IPS-20b (cell line): Measurements from ENCODE around the gene TNPO3.
"Not testable (repeated sequence)": the region's sequence is repeated elsewhere in the genome, so short reads cannot be mapped to it uniquely, and the experiment has no call there.

Source experiments
- H3K27ac ChIP-seq: one replicate; pipeline ENCODE4 v1.5.1; 2013; ENCODE audit warnings: low read length
- H3K27me3 ChIP-seq: 2 replicates; pipeline ENCODE4 v1.6.1; 2013; ENCODE audit warnings: mild to moderate bottlenecking, low read length, inconsistent platforms; ENCODE audit not compliant: insufficient read depth
- H3K36me3 ChIP-seq: 2 replicates; pipeline ENCODE4 v1.6.1; 2013; ENCODE audit warnings: low read depth, mild to moderate bottlenecking, inconsistent platforms, low read length, moderate library complexity; ENCODE audit not compliant: insufficient read depth
- H3K4me1 ChIP-seq: 2 replicates; pipeline ENCODE4 v1.6.1; 2013; ENCODE audit warnings: mild to moderate bottlenecking, control low read depth, inconsistent platforms, low read length, moderate library complexity; ENCODE audit not compliant: insufficient read depth
- H3K4me3 ChIP-seq: 2 replicates; pipeline ENCODE4 v1.5.1; 2013; ENCODE audit warnings: mild to moderate bottlenecking, low read length, inconsistent platforms
- H3K9ac ChIP-seq: 2 replicates; pipeline ENCODE4 v1.6.1; 2013; ENCODE audit warnings: low read depth, mild to moderate bottlenecking, inconsistent platforms, low read length, moderate library complexity
- H3K9me3 ChIP-seq: 2 replicates; pipeline ENCODE4 v1.6.1; 2013; ENCODE audit warnings: mild to moderate bottlenecking, low read depth, low read length, inconsistent platforms; ENCODE audit not compliant: insufficient read depth

TNPO3 gene

GRCh38 chr7:129012641-129013040, 42.3 kb downstream of the TNPO3 start:
- no peaks in the 10 kb centered on the region for H3K9me3 ChIP-seq
- H3K4me3 ChIP-seq = no peak overlapping the region
- H3K4me1 ChIP-seq = no peaks in the 10 kb centered on the region
- H3K9ac ChIP-seq = no peak overlapping the region
- peaks cover 81% of the 10 kb centered on the region for H3K36me3 ChIP-seq
- no peak overlapping the region for H3K27ac ChIP-seq
- H3K27me3 ChIP-seq = no peaks in the 10 kb centered on the region

DNA sequence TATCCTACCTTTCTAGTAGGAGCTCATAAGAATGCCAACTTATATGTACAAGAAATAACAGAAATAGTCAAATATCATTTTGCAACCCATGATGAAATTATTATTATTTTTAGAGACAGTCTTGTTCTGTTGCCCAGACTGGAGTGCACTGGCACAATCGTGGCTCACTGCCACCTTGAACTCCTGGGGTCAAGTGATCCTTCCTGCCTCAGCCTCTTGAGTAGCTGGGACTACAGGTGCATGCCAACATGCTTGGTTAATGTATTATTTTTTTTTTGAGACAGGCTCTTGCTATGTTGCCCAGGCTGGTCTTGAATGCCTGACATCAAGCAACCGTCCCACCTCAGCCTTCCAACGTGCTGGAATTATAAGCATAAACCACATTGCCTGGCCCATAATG, 44.8 kb downstream of the TNPO3 start:
- H3K4me3 ChIP-seq = no peak overlapping the region
- H3K27me3 ChIP-seq = no peaks in the 10 kb centered on the region
- no peaks in the 10 kb centered on the region for H3K4me1 ChIP-seq
- H3K27ac ChIP-seq = no peak overlapping the region
- no peak overlapping the region for H3K9ac ChIP-seq
- peaks cover 79% of the 10 kb centered on the region for H3K36me3 ChIP-seq
- H3K9me3 ChIP-seq = no peaks in the 10 kb centered on the region

DNA sequence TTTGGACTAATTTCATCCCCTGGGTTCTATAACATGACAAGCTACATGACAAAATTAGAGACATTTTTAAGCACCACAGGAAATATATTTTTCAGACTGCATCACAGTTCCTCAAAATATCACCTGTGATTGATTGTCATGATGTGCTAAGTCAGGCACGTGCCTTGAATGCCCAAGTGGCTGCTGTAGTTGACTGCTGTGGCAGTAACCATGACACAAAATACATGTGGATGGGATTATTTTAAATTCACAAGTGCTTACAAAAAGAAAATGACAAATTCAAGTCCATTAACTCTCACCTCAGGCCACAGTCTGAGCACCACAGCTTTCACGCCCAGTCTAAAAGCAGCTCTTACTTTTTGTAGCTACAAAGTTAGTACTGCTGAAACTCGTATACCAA, 45.5 kb downstream of the TNPO3 start:
- H3K4me1 ChIP-seq = no peaks in the 10 kb centered on the region
- no peaks in the 10 kb centered on the region for H3K27me3 ChIP-seq
- peaks cover 78% of the 10 kb centered on the region for H3K36me3 ChIP-seq
- H3K9ac ChIP-seq = no peak overlapping the region
- no peak overlapping the region for H3K4me3 ChIP-seq
- H3K9me3 ChIP-seq = no peaks in the 10 kb centered on the region
- H3K27ac ChIP-seq = no peak overlapping the region

DNA sequence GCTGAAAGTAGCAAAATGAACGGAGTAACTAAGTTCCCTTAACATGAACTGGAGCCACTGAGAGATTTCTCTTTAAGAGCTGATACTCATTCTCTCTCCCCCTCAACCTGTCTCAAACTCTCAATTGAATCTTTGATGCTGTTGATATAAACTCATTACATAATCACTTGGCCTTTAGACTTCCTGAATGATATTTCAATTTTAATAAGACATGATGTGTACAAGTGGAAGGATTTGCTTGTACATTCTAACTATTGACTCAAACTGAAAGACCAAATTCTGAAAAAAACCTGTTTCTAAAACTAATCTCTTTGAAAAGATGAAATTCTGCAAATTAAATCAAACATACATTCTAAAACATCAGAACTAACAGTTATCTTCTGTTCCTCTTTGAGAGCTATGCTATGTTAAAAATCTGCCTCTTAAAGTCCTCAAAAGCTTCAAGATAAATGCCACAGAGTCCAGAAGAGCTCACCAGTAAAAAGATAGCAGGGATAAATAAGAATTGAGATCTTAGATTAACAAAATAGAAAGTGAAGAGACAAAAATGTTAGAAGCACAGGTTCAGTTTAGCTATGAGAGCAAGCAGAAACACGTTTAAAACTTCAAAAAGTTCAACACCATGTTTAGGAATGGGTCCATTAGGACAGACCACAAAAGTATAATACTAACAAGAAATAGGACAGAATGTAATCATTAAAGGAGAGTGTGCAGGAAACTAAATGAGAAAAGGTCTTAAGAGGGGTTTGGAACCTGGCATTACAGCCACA, 46.1 kb downstream of the TNPO3 start:
- H3K27ac ChIP-seq = no peak overlapping the region
- H3K9me3 ChIP-seq = no peaks in the 10 kb centered on the region
- no peaks in the 10 kb centered on the region for H3K27me3 ChIP-seq
- no peak overlapping the region for H3K4me3 ChIP-seq
- H3K4me1 ChIP-seq = no peaks in the 10 kb centered on the region
- no peak overlapping the region for H3K9ac ChIP-seq
- H3K36me3 ChIP-seq = peaks cover 78% of the 10 kb centered on the region

DNA sequence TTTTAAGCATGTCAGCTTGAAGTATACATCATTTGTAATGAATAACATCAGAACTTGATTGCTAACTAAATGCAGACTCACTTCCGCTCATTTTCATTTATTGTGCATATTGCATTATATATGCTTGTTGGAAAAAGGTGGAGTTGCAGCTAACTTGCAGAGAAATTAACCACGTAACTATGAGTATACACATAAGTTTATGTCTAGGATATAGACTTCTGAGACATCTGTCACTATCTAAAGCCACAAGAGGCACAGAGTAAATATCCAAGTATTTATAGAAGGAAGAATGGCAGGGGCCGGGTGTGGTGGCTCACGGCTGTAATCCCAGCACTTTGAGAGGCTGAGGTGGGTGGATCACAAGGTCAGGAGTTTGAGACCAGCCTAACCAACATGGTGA, 47.3 kb downstream of the TNPO3 start:
- no peaks in the 10 kb centered on the region for H3K27me3 ChIP-seq
- no peak overlapping the region for H3K9ac ChIP-seq
- no peaks in the 10 kb centered on the region for H3K4me1 ChIP-seq
- peaks cover 75% of the 10 kb centered on the region for H3K36me3 ChIP-seq
- H3K27ac ChIP-seq = no peak overlapping the region
- no peaks in the 10 kb centered on the region for H3K9me3 ChIP-seq
- H3K4me3 ChIP-seq = no peak overlapping the region

DNA sequence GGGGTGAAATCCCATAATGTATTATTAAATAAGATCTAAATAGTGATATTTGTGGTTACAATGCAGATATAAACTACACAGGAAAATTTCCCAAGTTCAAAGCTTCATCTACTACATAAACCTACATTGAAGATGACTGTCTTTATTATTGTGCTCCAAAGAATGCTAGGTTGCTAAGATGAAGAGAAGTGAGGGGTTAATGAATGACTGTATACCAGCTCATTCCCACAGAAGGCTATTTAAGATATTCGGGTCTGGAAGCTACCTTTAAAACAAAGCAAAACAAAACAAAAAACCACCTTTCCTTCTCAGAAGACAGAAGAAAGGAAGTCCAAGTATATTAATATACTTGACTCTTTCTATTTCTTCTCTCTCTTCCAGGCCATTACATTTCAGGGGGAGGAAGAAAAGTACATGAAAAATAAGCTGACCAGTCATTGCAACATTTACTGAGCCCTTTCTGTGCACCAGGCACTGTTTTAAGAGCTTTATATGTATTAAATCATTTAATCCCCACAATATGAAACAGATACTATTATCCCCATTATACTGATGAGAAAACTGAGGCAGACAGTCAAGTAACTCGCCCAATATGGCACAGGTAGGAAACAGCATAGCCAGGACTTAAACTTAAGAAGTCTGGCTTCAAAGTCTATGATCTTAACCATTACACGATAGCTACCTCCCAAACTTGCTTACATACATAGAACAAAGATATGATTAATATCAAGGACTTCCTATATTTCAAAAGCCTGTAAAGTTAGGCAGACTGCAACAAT, 48.1 kb downstream of the TNPO3 start:
- no peak overlapping the region for H3K27ac ChIP-seq

GRCh38 chr7:129005186-129005585, 49.7 kb downstream of the TNPO3 start:
- Histone ChIP-seq H3K4me1 (no peaks in the 10 kb centered on the region), H3K27me3 (no peaks in the 10 kb centered on the region), H3K36me3 (peaks cover 81% of the 10 kb centered on the region), H3K9me3 (no peaks in the 10 kb centered on the region), H3K9ac (no peak overlapping the region), H3K27ac (no peak overlapping the region), H3K4me3 (no peak overlapping the region)

More for the DNA sequence above, 48.1 kb downstream of the TNPO3 start:
- no peak overlapping the region for H3K4me3 ChIP-seq
- H3K27me3 ChIP-seq = no peaks in the 10 kb centered on the region
- H3K9me3 ChIP-seq = no peaks in the 10 kb centered on the region
- no peaks in the 10 kb centered on the region for H3K4me1 ChIP-seq
- no peak overlapping the region for H3K9ac ChIP-seq
- peaks cover 79% of the 10 kb centered on the region for H3K36me3 ChIP-seq

- no peaks in the 10 kb centered on the region for H3K4me1 ChIP-seq
These were observed 57.7 kb downstream of the TNPO3 start for GRCh38 chr7:128997181-128997580.

GRCh38 chr7:128994560-128994959, 60.4 kb downstream of the TNPO3 start:
- not testable (repeated sequence) for H3K27ac ChIP-seq, H3K4me1 ChIP-seq, H3K9me3 ChIP-seq, H3K4me3 ChIP-seq, H3K9ac ChIP-seq, H3K27me3 ChIP-seq
- H3K36me3 ChIP-seq = peaks cover 94% of the 10 kb centered on the region

More at GRCh38 chr7:128997181-128997580, 57.7 kb downstream of the TNPO3 start:
- H3K27me3 ChIP-seq = no peaks in the 10 kb centered on the region
- peaks cover 91% of the 10 kb centered on the region for H3K36me3 ChIP-seq
- no peak overlapping the region for H3K27ac ChIP-seq
- H3K9me3 ChIP-seq = no peaks in the 10 kb centered on the region
- no peak overlapping the region for H3K4me3 ChIP-seq
- no peak overlapping the region for H3K9ac ChIP-seq

- Histone ChIP-seq H3K9me3 (no peaks in the 10 kb centered on the region), H3K4me3 (no peak overlapping the region), H3K27ac (no peak overlapping the region), H3K9ac (no peak overlapping the region), H3K4me1 (no peaks in the 10 kb centered on the region), H3K27me3 (no peaks in the 10 kb centered on the region), H3K36me3 (peaks cover 97% of the 10 kb centered on the region)
These were observed 61.5 kb downstream of the TNPO3 start for GRCh38 chr7:128993419-128993818.

GRCh38 chr7:128989961-128990360, 65.0 kb downstream of the TNPO3 start:
- Histone ChIP-seq H3K4me1 (peaks cover 12% of the 10 kb centered on the region), H3K9me3 (no peaks in the 10 kb centered on the region), H3K9ac (no peak overlapping the region), H3K27ac (no peak overlapping the region), H3K4me3 (no peak overlapping the region), H3K36me3 (peaks cover 99% of the 10 kb centered on the region), H3K27me3 (no peaks in the 10 kb centered on the region)

DNA sequence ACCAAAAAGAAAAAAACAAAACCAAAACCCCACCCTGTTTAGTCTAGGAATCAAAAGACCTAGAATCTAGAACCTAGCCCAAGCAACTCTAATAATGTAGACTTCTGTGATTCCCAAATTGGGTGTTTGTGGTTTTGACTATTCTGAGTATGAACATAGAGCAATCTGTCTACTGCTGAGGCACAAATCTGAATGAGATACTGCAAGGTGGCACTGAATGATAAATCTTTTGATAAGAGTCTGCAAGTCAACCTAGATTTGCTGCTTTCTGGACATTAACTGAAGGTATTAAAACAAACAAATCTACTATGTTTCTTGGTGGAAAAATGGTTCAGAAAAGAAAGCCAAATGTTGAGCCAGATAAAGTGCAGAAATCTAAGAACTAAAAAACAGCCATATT, 66.5 kb downstream of the TNPO3 start:
- Histone ChIP-seq H3K9ac (no peak overlapping the region), H3K27me3 (no peaks in the 10 kb centered on the region), H3K4me3 (no peak overlapping the region), H3K9me3 (no peaks in the 10 kb centered on the region), H3K4me1 (peaks cover 12% of the 10 kb centered on the region), H3K27ac (no peak overlapping the region), H3K36me3 (peaks cover 99% of the 10 kb centered on the region)
